GM12892 (cell line): Measurements from ENCODE around the gene DGKB.

Experiments used
- POLR2A ChIP-seq: IDR thresholded peaks from 2 replicates; pipeline ENCODE4 v1.6.1; 2011; ENCODE audit warnings: low read depth, low read length, control low read depth
- POLR2AphosphoS5 ChIP-seq: IDR thresholded peaks from 2 replicates; pipeline ENCODE4 v1.6.1; 2011; ENCODE audit warnings: low read depth, low read length, control low read depth

- TF ChIP-seq POLR2AphosphoS5 (no peak), POLR2A (no peak)
Observed at GRCh38 chr7:14260011-14260410, 642.5 kb downstream of the DGKB start.
